Adipose tissue (tissue), 3 donors: ENCODE measurements around the gene BAIAP3. TPM values are rescaled to one million over a fixed set of nuclear protein-coding genes. Genes with fewer than 3 reads are reported as not detected.
"Not testable (repeated sequence)": the region's sequence is repeated elsewhere in the genome, so short reads cannot be mapped to it uniquely, and the experiment has no call there.

Experiments used
- H3K27ac ChIP-seq: one replicate; pipeline ENCODE4 v1.5.1; 2013; ENCODE audit warnings: low read depth, low read length
- WGBS, 3 donors: extraction: QIAGEN DNeasy Blood & Tissue Kit; methylation state at CpG; one replicate each; pipeline ENCODE4 v1.1.7; 2013; 5-methylcytosine and 5-hydroxymethylcytosine counted together
- polyA plus RNA-seq, 3 donors: library from polyadenylated mRNA; stranded (reverse); fragments of 200-250 nt; gene quantifications; one replicate each; pipeline ENCODE4 v1.2.3, GENCODE V29; 2013
- donor health status: healthy with polysubstance abuse.
- donor health status: Bipolar disorder and iron deficiency.
- donor health status: healthy.

Gene BAIAP3
- polyA plus RNA-seq: 10 to 100 TPM in 1 of 3 donors, 1 to 10 TPM in 2; 2.7 to 11.4 (median 6.2) TPM

GRCh38 chr16:1333149-1333812 is at the start of gene BAIAP3:
Gene BAIAP3, plus strand, starts transcription at chr16:1333645. Its CDS starts 4,905 bp downstream, at chr16:1338550.
- 3 to 4% (median 4%) methylated on average over 42 to 81 of the region's 83 CpGs for WGBS, 3 donors

GRCh38 chr16:1283996-1284616 is 49.3 kb upstream of the BAIAP3 start:
- 69 to 79% (median 70%) methylated on average over 16 of the region's 16 CpGs for WGBS, 3 donors
- no peak overlapping the region for H3K27ac ChIP-seq

More at GRCh38 chr16:1333149-1333812, at the start of gene BAIAP3:
- H3K27ac ChIP-seq: no peak within 1 kb of the TSS

GRCh38 chr16:1285669-1286512 is 47.6 kb upstream of the BAIAP3 start:
- WGBS, 3 donors: 66 to 74% (median 71%) methylated on average over 37 to 38 of the region's 38 CpGs
- H3K27ac ChIP-seq: no peak overlapping the region

- no peak overlapping the region for H3K27ac ChIP-seq
- WGBS, 3 donors: 73 to 84% (median 84%) methylated on average over 22 to 25 of the region's 25 CpGs
Observed at GRCh38 chr16:1286513-1287094, 46.8 kb upstream of the BAIAP3 start.

- H3K27ac ChIP-seq: no peak overlapping the region
- WGBS, 3 donors: 36 to 45% (median 38%) methylated on average over 37 to 40 of the region's 40 CpGs
Observed at GRCh38 chr16:1287982-1288670, 45.3 kb upstream of the BAIAP3 start.

GRCh38 chr16:1288813-1289476 is 44.5 kb upstream of the BAIAP3 start:
- 21 to 35% (median 34%) methylated on average over 18 to 20 of the region's 20 CpGs for WGBS, 3 donors
- H3K27ac ChIP-seq: no peak overlapping the region

- no peak overlapping the region for H3K27ac ChIP-seq
- WGBS, 3 donors: 5 to 12% (median 9%) methylated on average over 17 of the region's 17 CpGs
Observed at GRCh38 chr16:1289477-1289866, 44.0 kb upstream of the BAIAP3 start.

- 11 to 52% (median 21%) methylated on average over 22 of the region's 22 CpGs for WGBS, 3 donors
- H3K27ac ChIP-seq: no peak overlapping the region
Observed at GRCh38 chr16:1290063-1290501, 43.4 kb upstream of the BAIAP3 start.

- 54 to 60% (median 55%) methylated on average over 29 of the region's 29 CpGs for WGBS, 3 donors
- H3K27ac ChIP-seq: no peak overlapping the region
Observed at GRCh38 chr16:1290860-1291575, 42.4 kb upstream of the BAIAP3 start.

GRCh38 chr16:1291576-1291974 is 41.9 kb upstream of the BAIAP3 start:
- WGBS, 3 donors: 48 to 58% (median 53%) methylated on average over 17 of the region's 17 CpGs
- no peak overlapping the region for H3K27ac ChIP-seq

- not testable (repeated sequence) for H3K27ac ChIP-seq
- WGBS, 3 donors: 69 to 76% (median 75%) methylated on average over 6 of the region's 6 CpGs
Observed at GRCh38 chr16:1292208-1292607, 41.2 kb upstream of the BAIAP3 start.

GRCh38 chr16:1292808-1293207 is 40.6 kb upstream of the BAIAP3 start:
- WGBS, 3 donors: 80 to 84% (median 83%) methylated on average over 7 to 8 of the region's 8 CpGs
- not testable (repeated sequence) for H3K27ac ChIP-seq

- no peak overlapping the region for H3K27ac ChIP-seq
- 72 to 74% (median 73%) methylated on average over 11 of the region's 11 CpGs for WGBS, 3 donors
Observed at GRCh38 chr16:1293921-1294656, 39.4 kb upstream of the BAIAP3 start.

GRCh38 chr16:1295465-1295864 is 38.0 kb upstream of the BAIAP3 start:
- H3K27ac ChIP-seq: no peak overlapping the region
- WGBS, 3 donors: 56 to 78% (median 64%) methylated on average over 5 of the region's 5 CpGs

- WGBS, 3 donors: 78 to 86% (median 79%) methylated on average over 8 of the region's 8 CpGs
- not testable (repeated sequence) for H3K27ac ChIP-seq
Observed at GRCh38 chr16:1296688-1297017, 36.8 kb upstream of the BAIAP3 start.

- H3K27ac ChIP-seq: no peak overlapping the region
- WGBS, 3 donors: 27 to 56% (median 53%) methylated on average over 6 of the region's 6 CpGs
Observed at GRCh38 chr16:1297018-1297696, 36.3 kb upstream of the BAIAP3 start.
